PC-9 (cell line): ENCODE data around the gene GABPB2. TPM values are rescaled to one million over a fixed set of nuclear protein-coding genes. Genes with fewer than 3 reads are reported as not detected.
A peak's percentile ranks its signal among the peaks of the same experiment; 100 is the strongest.

Experiments used
- BruUV-seq: library from RNA; stranded (reverse); fragments of 400-500 nt; replicated peaks from 2 replicates; lab custom pipeline; 2021; lab: Mats Ljungman, UMichigan
- CTCF ChIA-PET: fragments of 300-600 bp; sonication (Branson Sonifier 250); formaldehyde crosslinking; loops from one replicate; lab custom pipeline; 2022; ENCODE audit warnings: antibody characterized with exemption; lab: Charles Lee
- POLR2A ChIA-PET: fragments of 300-600 bp; sonication (Branson Sonifier 250); formaldehyde crosslinking; loops from one replicate; lab custom pipeline; 2022; ENCODE audit warnings: antibody characterized with exemption; ENCODE audit not compliant: unreplicated experiment; lab: Charles Lee
- DNase-seq, 2 experiments: peaks; one replicate each; pipeline versions ENCODE4 v3.0.0 to v3.0.0-alpha.2; 2015 to 2022; ENCODE audit warnings: mixed read lengths in 1 of 2
- H2AFZ ChIP-seq: fragments of 200-600 bp; sonication (generic); 2 replicates; pipeline ENCODE4 v1.8.1; 2017; ENCODE audit warnings: antibody characterized with exemption
- H3F3A ChIP-seq: fragments of 200-600 bp; sonication (generic); 2 replicates; pipeline ENCODE4 v1.8.1; 2017; ENCODE audit warnings: antibody characterized with exemption, mild to moderate bottlenecking, low read depth; ENCODE audit not compliant: insufficient read depth
- H3K27ac ChIP-seq: fragments of 200-600 bp; sonication (generic); 2 replicates; pipeline ENCODE4 v1.6.1; 2016; ENCODE audit warnings: mixed run types
- H3K27me3 ChIP-seq: fragments of 200-600 bp; sonication (generic); 2 replicates; pipeline ENCODE4 v1.6.1; 2016; ENCODE audit warnings: low read depth, mixed run types; ENCODE audit not compliant: insufficient read depth
- H3K36me3 ChIP-seq: fragments of 200-600 bp; sonication (generic); 2 replicates; pipeline ENCODE4 v1.6.1; 2016; ENCODE audit warnings: low read depth, mixed run types
- H3K4me1 ChIP-seq: fragments of 200-600 bp; sonication (generic); replicated peaks from 2 replicates; pipeline ENCODE4 v1.6.1; 2016; ENCODE audit warnings: mixed run types; ENCODE audit not compliant: insufficient read depth
- H3K4me2 ChIP-seq: fragments of 200-600 bp; sonication (generic); 2 replicates; pipeline ENCODE4 v1.6.1; 2017; ENCODE audit warnings: mixed run types
- H3K4me3 ChIP-seq: fragments of 200-600 bp; sonication (generic); 2 replicates; pipeline ENCODE4 v1.6.1; 2016; ENCODE audit warnings: mixed run types
- H3K79me2 ChIP-seq: fragments of 200-600 bp; sonication (generic); 2 replicates; pipeline ENCODE4 v1.6.1; 2017; ENCODE audit warnings: low read depth, mixed run types
- H3K9me2 ChIP-seq: fragments of 200-600 bp; sonication (generic); 2 replicates; pipeline ENCODE4 v1.8.1; 2017; ENCODE audit warnings: mild to moderate bottlenecking; ENCODE audit not compliant: insufficient read depth
- H3K9me3 ChIP-seq: fragments of 200-600 bp; sonication (generic); 2 replicates; pipeline ENCODE4 v1.8.1; 2016; ENCODE audit warnings: low read depth; ENCODE audit not compliant: insufficient read depth
- H4K20me1 ChIP-seq: fragments of 200-600 bp; sonication (generic); 2 replicates; pipeline ENCODE4 v1.8.1; 2017; ENCODE audit not compliant: insufficient read depth
- CTCF ChIP-seq: fragments of 200-600 bp; sonication (generic); conservative IDR thresholded peaks from 2 replicates; pipeline ENCODE4 v1.6.1; 2017; ENCODE audit warnings: mixed run types, antibody characterized with exemption, mild to moderate bottlenecking, moderate library complexity
- EZH2 ChIP-seq: fragments of 200-600 bp; sonication (generic); IDR thresholded peaks from 2 replicates; pipeline ENCODE4 v1.8.0; 2017; ENCODE audit warnings: antibody characterized with exemption, low read depth
- intact Hi-C: fragments of 100-400 bp; cut with micrococcal nuclease; formaldehyde crosslinking; loops from one replicate; pipeline ENCODE4 v1.10.0; 2022; ENCODE audit not compliant: unreplicated experiment
- total RNA-seq: library from RNA; stranded (reverse); gene quantifications from 2 replicates; pipeline ENCODE4 v1.2.3, GENCODE V29; 2021

The GABPB2 gene
- total RNA-seq, 1 experiment from 2014 or later = 6.6 TPM

- Histone ChIP-seq H3K79me2 (no peaks in the 10 kb centered on the region), H3F3A (no peaks in the 10 kb centered on the region), H3K36me3 (no peaks in the 10 kb centered on the region), H4K20me1 (no peaks in the 10 kb centered on the region), H3K27ac (no peak overlapping the region), H3K9me2 (no peaks in the 10 kb centered on the region), H3K4me1 (peaks cover 12% of the 10 kb centered on the region), H3K4me3 (no peak overlapping the region), H3K27me3 (no peaks in the 10 kb centered on the region), H2AFZ (no peak overlapping the region), H3K4me2 (0 out of 2 replicates have a peak overlapping the region, but pooled peaks have one; percentile 24), H3K9me3 (no peaks in the 10 kb centered on the region)
- ChIA-PET POLR2A (interaction anchor here (0.6 to 0.7 kb wide), 2 partner anchors 19 to 30 kb away, joined by 3 to 5 read pairs; partner anchors contain the start of gene MINDY1), CTCF (interaction anchor here (1.2 kb wide), 1 partner anchor 215 kb away, joined by 4 read pairs; no protein-coding TSS in a partner anchor)
- no peak for DNase-seq
- BruUV-seq = no TSS peak
- intact Hi-C loops = no loop called here
- TF ChIP-seq EZH2 (no peak), CTCF (no peak)
Measured at GRCh38 chr1:151037032-151037431, 33.5 kb upstream of the GABPB2 start.

DNA sequence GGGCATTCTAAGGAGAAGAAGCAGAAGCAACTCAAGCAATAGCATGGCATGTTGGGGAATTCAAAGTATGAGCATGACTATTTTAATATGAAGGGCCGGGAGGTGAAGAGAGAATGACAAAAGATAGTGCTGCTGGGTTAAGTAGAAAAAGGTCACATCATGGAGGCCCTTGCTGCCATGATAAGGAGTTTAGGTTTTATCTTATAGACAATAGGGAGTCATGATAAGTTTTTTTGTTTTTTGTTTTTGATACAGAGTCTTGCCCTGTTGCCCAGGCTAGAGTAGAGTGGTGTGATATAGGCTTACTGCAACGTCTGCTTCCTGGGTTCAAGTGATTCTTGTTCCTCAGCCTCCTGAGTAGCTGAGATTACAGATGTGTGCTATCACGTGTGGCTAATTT, 31.0 kb upstream of the GABPB2 start:
- no TSS peak for BruUV-seq
- no peaks in the 10 kb centered on the region for H4K20me1 ChIP-seq
- ChIA-PET POLR2A (no interaction called here), CTCF (no interaction called here)
- H3K4me3 ChIP-seq = no peak overlapping the region
- no peak overlapping the region for H3K27ac ChIP-seq
- no peaks in the 10 kb centered on the region for H3K36me3 ChIP-seq
- no peaks in the 10 kb centered on the region for H3K79me2 ChIP-seq
- peaks cover 12% of the 10 kb centered on the region for H3K4me1 ChIP-seq
- H2AFZ ChIP-seq = no peak overlapping the region
- no peak for DNase-seq
- no peak for TF ChIP-seq EZH2
- TF ChIP-seq CTCF = no peak
- no peak overlapping the region for H3K4me2 ChIP-seq
- H3K9me2 ChIP-seq = no peaks in the 10 kb centered on the region
- H3K27me3 ChIP-seq = no peaks in the 10 kb centered on the region
- H3K9me3 ChIP-seq = no peaks in the 10 kb centered on the region
- intact Hi-C loops = no loop called here
- no peaks in the 10 kb centered on the region for H3F3A ChIP-seq

DNA sequence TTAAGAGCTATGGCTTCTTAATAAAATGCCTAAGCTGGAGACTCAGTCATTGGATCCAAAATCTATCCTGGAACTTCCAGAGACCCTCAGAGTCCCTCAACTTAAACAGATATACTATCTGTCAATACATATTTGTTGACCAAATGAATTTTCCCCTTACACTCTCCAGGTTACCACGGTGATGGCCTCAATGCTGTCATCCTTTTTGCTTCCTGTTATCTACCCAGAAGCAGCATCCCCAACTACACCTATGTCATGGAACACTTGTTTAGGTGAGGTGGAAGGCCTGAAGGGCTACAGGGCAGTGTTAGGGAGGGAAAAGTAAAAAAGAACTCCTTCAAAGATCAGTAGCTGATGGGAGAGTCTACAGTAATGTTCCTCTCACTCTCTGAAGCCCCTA, 27.4 kb upstream of the GABPB2 start:
- no peaks in the 10 kb centered on the region for H3K27me3 ChIP-seq
- H3F3A ChIP-seq = 0 out of 2 replicates have a peak, but pooled peaks cover 7% of the 10 kb centered on the region
- H2AFZ ChIP-seq = no peak overlapping the region
- H3K79me2 ChIP-seq = no peaks in the 10 kb centered on the region
- no peaks in the 10 kb centered on the region for H3K9me2 ChIP-seq
- ChIA-PET CTCF (no interaction called here), POLR2A (no interaction called here)
- no peak for DNase-seq
- intact Hi-C loops = no loop called here
- no peak overlapping the region for H3K4me2 ChIP-seq
- H3K4me3 ChIP-seq = no peak overlapping the region
- no peaks in the 10 kb centered on the region; the same call in 1 of the 2 replicates for H3K4me1 ChIP-seq
- no peaks in the 10 kb centered on the region for H4K20me1 ChIP-seq
- BruUV-seq = no TSS peak
- no peak for TF ChIP-seq CTCF
- no peak for TF ChIP-seq EZH2
- H3K36me3 ChIP-seq = no peaks in the 10 kb centered on the region
- H3K27ac ChIP-seq = no peak overlapping the region
- H3K9me3 ChIP-seq = no peaks in the 10 kb centered on the region
